HCT116 (cell line): ENCODE data around the gene EHBP1. TPM values are rescaled to one million over a fixed set of nuclear protein-coding genes. Genes with fewer than 3 reads are reported as not detected.

Source experiments
- ATAC-seq: fragments of 200-7000 bp; cut with Tn5 transposase; 2 replicates; pipeline ENCODE4 v1.9.1; 2020; ENCODE audit warnings: mild to moderate bottlenecking, moderate library complexity
- BruUV-seq: library from RNA; stranded (reverse); fragments of 400-500 nt; replicated peaks from 2 replicates; lab custom pipeline; 2021; lab: Mats Ljungman, UMichigan
- CTCF ChIA-PET: fragments of 300-600 bp; sonication (Branson Sonifier 250); formaldehyde crosslinking; loops from one replicate; lab custom pipeline; 2021; ENCODE audit warnings: antibody characterized with exemption; lab: Charles Lee
- POLR2A ChIA-PET: fragments of 300-600, 350-600 bp; sonication (Branson Sonifier 250); formaldehyde crosslinking; loops from one replicate; lab custom pipeline; 2021; ENCODE audit warnings: antibody characterized with exemption; lab: Charles Lee
- RAD21 ChIA-PET, 2 experiments: fragments of 300-600 bp; sonication (Branson Sonifier 250); formaldehyde crosslinking; loops; one replicate each; lab custom pipeline; 2023; ENCODE audit warnings: low total read pairs in 2 of 2; ENCODE audit not compliant: uncharacterized antibody in 2 of 2, unreplicated experiment in 2 of 2, low non-redundant PET in 1 of 2; lab: Charles Lee
- DNase-seq: peaks from one replicate; pipeline ENCODE4 v3.0.0-alpha.2; 2010; ENCODE audit warnings: low read depth, low spot score
- H2AFZ ChIP-seq: fragments of 200-600 bp; shearing (Covaris generic), sonication (generic); 2 replicates; pipeline ENCODE4 v1.6.1; 2017; ENCODE audit warnings: low read depth, mixed run types, mixed read lengths, antibody characterized with exemption, low read length; ENCODE audit not compliant: poor library complexity, severe bottlenecking
- H3K27ac ChIP-seq: 2 replicates; pipeline ENCODE4 v1.5.1; 2012; ENCODE audit warnings: low read depth, low read length
- H3K27me3 ChIP-seq: fragments of 200-600 bp; sonication (generic); 2 replicates; pipeline ENCODE4 v1.6.1; 2016; ENCODE audit warnings: mixed run types, low read length, mixed read lengths; ENCODE audit not compliant: insufficient read depth
- H3K36me3 ChIP-seq, 2 experiments: fragments of 200-500 bp in 1 of 2; fragments of 200-600 bp in 1 of 2; sonication (Bioruptor generic) in 1 of 2; sonication (generic) in 1 of 2; 2 replicates each; pipeline versions ENCODE4 v1.5.1 to v1.6.1; 2014 to 2016; ENCODE audit warnings: low read length in 2 of 2, inconsistent platforms in 1 of 2, mixed read lengths in 1 of 2, mixed run types in 1 of 2; ENCODE audit not compliant: insufficient read depth in 2 of 2, control insufficient read depth in 1 of 2
- H3K4me1 ChIP-seq, 2 experiments: fragments of 200-600 bp in 1 of 2; sonication (generic) in 1 of 2; 2 replicates each; pipeline versions ENCODE4 v1.5.1 to v1.6.1; 2012 to 2017; ENCODE audit warnings: low read length in 2 of 2, inconsistent platforms in 1 of 2, mild to moderate bottlenecking in 1 of 2, mixed read lengths in 1 of 2, mixed run types in 1 of 2, moderate library complexity in 1 of 2; ENCODE audit not compliant: insufficient read depth in 2 of 2, control insufficient read depth in 1 of 2
- H3K4me2 ChIP-seq: fragments of 200-600 bp; sonication (generic); 2 replicates; pipeline ENCODE4 v1.6.1; 2017; ENCODE audit warnings: mixed run types, low read length, mixed read lengths
- H3K4me3 ChIP-seq, 2 experiments: fragments of 200-600 bp in 1 of 2; sonication (generic) in 1 of 2; replicated peaks in 1 of 2; 2 replicates each; pipeline ENCODE4 v1.5.1; 2011 to 2016; ENCODE audit warnings: low read length in 2 of 2, control low read depth in 1 of 2, low read depth in 1 of 2, mild to moderate bottlenecking in 1 of 2, mixed read lengths in 1 of 2, mixed run types in 1 of 2
- H3K79me2 ChIP-seq: fragments of 200-600 bp; sonication (generic); 2 replicates; pipeline ENCODE4 v1.6.1; 2017; ENCODE audit warnings: mild to moderate bottlenecking, mixed run types, low read length, moderate library complexity, mixed read lengths; ENCODE audit not compliant: insufficient read depth
- H3K9ac ChIP-seq: fragments of 200-600 bp; sonication (generic); 2 replicates; pipeline ENCODE4 v1.6.1; 2016; ENCODE audit warnings: low read length, mixed read lengths
- H3K9me2 ChIP-seq: fragments of 200-600 bp; sonication (generic), shearing (Covaris generic); 2 replicates; pipeline ENCODE4 v1.6.1; 2017; ENCODE audit warnings: mixed run types, mild to moderate bottlenecking, moderate library complexity; ENCODE audit not compliant: insufficient read depth
- H3K9me3 ChIP-seq, 2 experiments: fragments of 200-500 bp in 1 of 2; fragments of 200-600 bp in 1 of 2; sonication (Bioruptor generic) in 1 of 2; sonication (generic) in 1 of 2; 2 replicates each; pipeline ENCODE4 v1.6.1; 2014 to 2017; ENCODE audit warnings: low read length in 2 of 2, mixed read lengths in 2 of 2, inconsistent platforms in 1 of 2, low read depth in 1 of 2, mild to moderate bottlenecking in 1 of 2, mixed run types in 1 of 2, moderate library complexity in 1 of 2; ENCODE audit not compliant: control insufficient read depth in 1 of 2, insufficient read depth in 1 of 2
- H4K20me1 ChIP-seq: fragments of 200-600 bp; sonication (generic), shearing (Covaris generic); 2 replicates; pipeline ENCODE4 v1.6.1; 2017; ENCODE audit warnings: mixed run types, mild to moderate bottlenecking, moderate library complexity; ENCODE audit not compliant: insufficient read depth
- CBX3 ChIP-seq: IDR thresholded peaks from 2 replicates; pipeline ENCODE4 v1.6.1; 2012; ENCODE audit warnings: low read depth
- FOSL1 ChIP-seq: IDR thresholded peaks from 2 replicates; pipeline ENCODE4 v1.6.1; 2012; ENCODE audit warnings: low read depth
- JUND ChIP-seq: IDR thresholded peaks from 2 replicates; pipeline ENCODE4 v1.6.1; 2012
- MAX ChIP-seq: IDR thresholded peaks from 2 replicates; pipeline ENCODE4 v1.6.1; 2012
- POLR2A ChIP-seq: IDR thresholded peaks from 2 replicates; pipeline ENCODE4 v1.7.0; 2011; ENCODE audit warnings: borderline replicate concordance; ENCODE audit not compliant: insufficient read depth, insufficient read length; ENCODE audit errors: extremely low read depth
- RAD21 ChIP-seq: IDR thresholded peaks from 2 replicates; pipeline ENCODE4 v1.6.1; 2012; ENCODE audit warnings: low read depth, mild to moderate bottlenecking
- SIN3A ChIP-seq: IDR thresholded peaks from 2 replicates; pipeline ENCODE4 v1.6.1; 2012; ENCODE audit warnings: low read depth
- SP1 ChIP-seq: IDR thresholded peaks from 2 replicates; pipeline ENCODE4 v1.6.1; 2012; ENCODE audit warnings: low read depth
- TCF7L2 ChIP-seq: IDR thresholded peaks from 2 replicates; pipeline ENCODE4 v1.7.0; 2011; ENCODE audit warnings: borderline replicate concordance, inconsistent platforms; ENCODE audit not compliant: insufficient read depth, insufficient read length; ENCODE audit errors: extremely low read depth
- ZFX ChIP-seq: fragments of 450-650 bp; IDR thresholded peaks from 2 replicates; pipeline ENCODE4 v1.6.1; 2017
- intact Hi-C: fragments of 100-400 bp; cut with micrococcal nuclease; formaldehyde crosslinking; loops from 2 replicates; pipeline ENCODE4 v1.10.0; 2022
- total RNA-seq: library from RNA; stranded (reverse); gene quantifications from one replicate; pipeline ENCODE4 v1.2.1, GENCODE V29; 2021; ENCODE audit not compliant: unreplicated experiment
- TF ChIP-seq, protein P1 (sequence below): IDR thresholded peaks from 2 replicates; pipeline ENCODE4 v1.6.1; 2012; ENCODE audit warnings: low read depth

EHBP1 gene
- total RNA-seq, 1 experiment from 2014 or later = 89.9 TPM

- H4K20me1 ChIP-seq = no peaks in the 10 kb centered on the region
- H3K79me2 ChIP-seq = peaks cover 74% of the 10 kb centered on the region
- no peaks in the 10 kb centered on the region for H3K4me1 ChIP-seq
- ChIA-PET CTCF (no interaction called here), RAD21 (no interaction called here), POLR2A (no interaction called here)
- peaks cover 4 to 10% of the 10 kb centered on the region in 2 experiments; a peak in 3 of 4 replicates for H3K36me3 ChIP-seq
- H3K4me2 ChIP-seq = no peak overlapping the region
- H3K4me3 ChIP-seq = no peak overlapping the region
- H3K27me3 ChIP-seq = no peaks in the 10 kb centered on the region
- intact Hi-C loops = no loop called here
- ATAC-seq = no peak
- no TSS peak for BruUV-seq
- no peak overlapping the region for H3K27ac ChIP-seq
- no peak overlapping the region for H3K9ac ChIP-seq
- no peak overlapping the region for H2AFZ ChIP-seq
- no peak for DNase-seq
- TF ChIP-seq JUND (no peak), RAD21 (no peak), CBX3 (no peak)
- no peaks in the 10 kb centered on the region for H3K9me3 ChIP-seq
- no peaks in the 10 kb centered on the region for H3K9me2 ChIP-seq
Measured at GRCh38 chr2:62822549-62822948, 117.0 kb downstream of the EHBP1 start.

GRCh38 chr2:62824388-62824787 is 118.9 kb downstream of the EHBP1 start:
- Histone ChIP-seq H4K20me1 (no peaks in the 10 kb centered on the region), H3K4me1 (no peaks in the 10 kb centered on the region), H3K27ac (no peak overlapping the region), H3K4me3 (no peak overlapping the region), H3K27me3 (no peaks in the 10 kb centered on the region), H2AFZ (no peak overlapping the region), H3K9me2 (no peaks in the 10 kb centered on the region), H3K79me2 (peaks cover 63% of the 10 kb centered on the region), H3K4me2 (no peak overlapping the region), H3K9ac (no peak overlapping the region), H3K9me3 (no peaks in the 10 kb centered on the region), H3K36me3 (peaks cover 10% of the 10 kb centered on the region in 2 experiments; a peak in 3 of 4 replicates)
- ChIA-PET POLR2A (no interaction called here), CTCF (no interaction called here), RAD21 (no interaction called here)
- DNase-seq (no peak), ATAC-seq (no peak)
- intact Hi-C loops = no loop called here
- no TSS peak for BruUV-seq
- no peak for TF ChIP-seq SP1
- no peak for TF ChIP-seq FOSL1
- no peak for TF ChIP-seq TCF7L2
- TF ChIP-seq SIN3A = no peak
- TF ChIP-seq, protein P1, sequence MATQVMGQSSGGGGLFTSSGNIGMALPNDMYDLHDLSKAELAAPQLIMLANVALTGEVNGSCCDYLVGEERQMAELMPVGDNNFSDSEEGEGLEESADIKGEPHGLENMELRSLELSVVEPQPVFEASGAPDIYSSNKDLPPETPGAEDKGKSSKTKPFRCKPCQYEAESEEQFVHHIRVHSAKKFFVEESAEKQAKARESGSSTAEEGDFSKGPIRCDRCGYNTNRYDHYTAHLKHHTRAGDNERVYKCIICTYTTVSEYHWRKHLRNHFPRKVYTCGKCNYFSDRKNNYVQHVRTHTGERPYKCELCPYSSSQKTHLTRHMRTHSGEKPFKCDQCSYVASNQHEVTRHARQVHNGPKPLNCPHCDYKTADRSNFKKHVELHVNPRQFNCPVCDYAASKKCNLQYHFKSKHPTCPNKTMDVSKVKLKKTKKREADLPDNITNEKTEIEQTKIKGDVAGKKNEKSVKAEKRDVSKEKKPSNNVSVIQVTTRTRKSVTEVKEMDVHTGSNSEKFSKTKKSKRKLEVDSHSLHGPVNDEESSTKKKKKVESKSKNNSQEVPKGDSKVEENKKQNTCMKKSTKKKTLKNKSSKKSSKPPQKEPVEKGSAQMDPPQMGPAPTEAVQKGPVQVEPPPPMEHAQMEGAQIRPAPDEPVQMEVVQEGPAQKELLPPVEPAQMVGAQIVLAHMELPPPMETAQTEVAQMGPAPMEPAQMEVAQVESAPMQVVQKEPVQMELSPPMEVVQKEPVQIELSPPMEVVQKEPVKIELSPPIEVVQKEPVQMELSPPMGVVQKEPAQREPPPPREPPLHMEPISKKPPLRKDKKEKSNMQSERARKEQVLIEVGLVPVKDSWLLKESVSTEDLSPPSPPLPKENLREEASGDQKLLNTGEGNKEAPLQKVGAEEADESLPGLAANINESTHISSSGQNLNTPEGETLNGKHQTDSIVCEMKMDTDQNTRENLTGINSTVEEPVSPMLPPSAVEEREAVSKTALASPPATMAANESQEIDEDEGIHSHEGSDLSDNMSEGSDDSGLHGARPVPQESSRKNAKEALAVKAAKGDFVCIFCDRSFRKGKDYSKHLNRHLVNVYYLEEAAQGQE = no peak
- TF ChIP-seq MAX = no peak
- TF ChIP-seq POLR2A = no peak
- TF ChIP-seq ZFX = no peak
